OCI-LY7 (cell line): Measurements from ENCODE around the gene RINT1.

ENCODE experiments used
- CTCF ChIP-seq: fragments of 200-600 bp; sonication (generic); conservative IDR thresholded peaks from 2 replicates; pipeline ENCODE4 v1.5.1; 2014; ENCODE audit warnings: mild to moderate bottlenecking, antibody characterized with exemption, low read length, moderate library complexity, mixed read lengths
- EZH2phosphoT487 ChIP-seq: fragments of 200-600 bp; sonication (generic); IDR thresholded peaks from 2 replicates; pipeline ENCODE4 v1.6.1; 2018; ENCODE audit warnings: low read depth, borderline replicate concordance, mild to moderate bottlenecking, mixed run types, antibody characterized with exemption, low read length, moderate library complexity, mixed read lengths

GRCh38 chr7:105594034-105594433 lies 62.0 kb downstream of the RINT1 start:
- no peak for TF ChIP-seq CTCF
- no peak for TF ChIP-seq EZH2phosphoT487
